Measurements from ENCODE around the gene KCTD1.

The KCTD1 gene

GRCh38 chr18:26510337-26510736, 38.0 kb downstream of the KCTD1 start:
- ChIA-PET CTCF (interaction anchor here (1.3 to 1.6 kb wide), 2 partner anchors 11 to 42 kb away, joined by 3 to 4 read pairs; no protein-coding TSS in a partner anchor), POLR2A (no interaction called here)
- TF ChIP-seq ZNF384 (IDR thresholded peaks at IDR 0.05) (no peak), HDGF (IDR thresholded peaks at IDR 0.05; ENCODE audit: borderline replicate concordance) (no peak), FOXK2 (IDR thresholded peaks at IDR 0.05) (no peak), PKNOX1 (IDR thresholded peaks at IDR 0.05) (no peak), TARDBP (IDR thresholded peaks at IDR 0.05) (no peak), ELF4 (IDR thresholded peaks at IDR 0.05) (no peak), SP1 (IDR thresholded peaks at IDR 0.05) (no peak), ARNT (IDR thresholded peaks at IDR 0.05) (no peak), LEF1 (IDR thresholded peaks at IDR 0.05; ENCODE audit: borderline replicate concordance) (no peak), NFRKB (IDR thresholded peaks at IDR 0.05) (no peak), CTBP1 (IDR thresholded peaks at IDR 0.05; ENCODE audit: borderline replicate concordance) (no peak), SUZ12 (IDR thresholded peaks at IDR 0.05) (no peak), FOXM1 (IDR thresholded peaks at IDR 0.05; ENCODE audit: borderline replicate concordance) (no peak), FOXA1 (IDR thresholded peaks at IDR 0.05) (no peak), BHLHE40 (IDR thresholded peaks at IDR 0.05; ENCODE audit: borderline replicate concordance) (no peak), L3MBTL2 (conservative IDR thresholded peaks at IDR 0.05) (no peak)
- DNase-seq (ENCODE audit: extremely low spot score): no peak

- POLR2A ChIA-PET: no interaction called here
- no peak for TF ChIP-seq L3MBTL2 (conservative IDR thresholded peaks at IDR 0.05)
- TF ChIP-seq SUZ12 (IDR thresholded peaks at IDR 0.05): no peak
- CTCF ChIA-PET: interaction anchor here (0.6 kb wide), 1 partner anchor 49 kb away, joined by 3 read pairs; no protein-coding TSS in a partner anchor
- DNase-seq (ENCODE audit: extremely low spot score): no peak
Measured at GRCh38 chr18:26506012-26506411, 42.3 kb downstream of the KCTD1 start.

- DNase-seq (ENCODE audit: extremely low spot score): no peak
- no peak for TF ChIP-seq SUZ12 (IDR thresholded peaks at IDR 0.05)
- no peak for TF ChIP-seq BHLHE40 (IDR thresholded peaks at IDR 0.05; ENCODE audit: borderline replicate concordance)
- TF ChIP-seq NFRKB (IDR thresholded peaks at IDR 0.05): no peak
- no peak for TF ChIP-seq FOXK2 (IDR thresholded peaks at IDR 0.05)
- TF ChIP-seq PKNOX1 (IDR thresholded peaks at IDR 0.05): no peak
- no peak for TF ChIP-seq TARDBP (IDR thresholded peaks at IDR 0.05)
- no peak for TF ChIP-seq ARNT (IDR thresholded peaks at IDR 0.05)
- no peak for TF ChIP-seq HDGF (IDR thresholded peaks at IDR 0.05; ENCODE audit: borderline replicate concordance)
- no peak for TF ChIP-seq FOXM1 (IDR thresholded peaks at IDR 0.05; ENCODE audit: borderline replicate concordance)
- no peak for TF ChIP-seq L3MBTL2 (conservative IDR thresholded peaks at IDR 0.05)
- TF ChIP-seq ZNF384 (IDR thresholded peaks at IDR 0.05): no peak
- TF ChIP-seq CTBP1 (IDR thresholded peaks at IDR 0.05; ENCODE audit: borderline replicate concordance): no peak
- no peak for TF ChIP-seq SP1 (IDR thresholded peaks at IDR 0.05)
- no peak for TF ChIP-seq FOXA1 (IDR thresholded peaks at IDR 0.05)
- ChIA-PET CTCF (no interaction called here), POLR2A (no interaction called here)
Measured at GRCh38 chr18:26504831-26505230, 43.5 kb downstream of the KCTD1 start.

GRCh38 chr18:26503382-26503781, 45.0 kb downstream of the KCTD1 start:
- ChIA-PET CTCF (no interaction called here), POLR2A (no interaction called here)
- no peak for TF ChIP-seq LEF1 (IDR thresholded peaks at IDR 0.05; ENCODE audit: borderline replicate concordance)
- no peak for TF ChIP-seq CTBP1 (IDR thresholded peaks at IDR 0.05; ENCODE audit: borderline replicate concordance)
- TF ChIP-seq ARNT (IDR thresholded peaks at IDR 0.05): no peak
- TF ChIP-seq HDGF (IDR thresholded peaks at IDR 0.05; ENCODE audit: borderline replicate concordance): no peak
- TF ChIP-seq PKNOX1 (IDR thresholded peaks at IDR 0.05): no peak
- TF ChIP-seq FOXK2 (IDR thresholded peaks at IDR 0.05): no peak
- no peak for TF ChIP-seq L3MBTL2 (conservative IDR thresholded peaks at IDR 0.05)
- no peak for TF ChIP-seq ELF4 (IDR thresholded peaks at IDR 0.05)
- no peak for TF ChIP-seq SP1 (IDR thresholded peaks at IDR 0.05)
- no peak for DNase-seq (ENCODE audit: extremely low spot score)

- TF ChIP-seq TARDBP (IDR thresholded peaks at IDR 0.05) (no peak), SUZ12 (IDR thresholded peaks at IDR 0.05) (no peak), FOXK2 (IDR thresholded peaks at IDR 0.05) (no peak), ARNT (IDR thresholded peaks at IDR 0.05) (no peak), HDGF (IDR thresholded peaks at IDR 0.05; ENCODE audit: borderline replicate concordance) (no peak), PKNOX1 (IDR thresholded peaks at IDR 0.05) (no peak), BHLHE40 (IDR thresholded peaks at IDR 0.05; ENCODE audit: borderline replicate concordance) (no peak), LEF1 (IDR thresholded peaks at IDR 0.05; ENCODE audit: borderline replicate concordance) (no peak), ELF4 (IDR thresholded peaks at IDR 0.05) (no peak), FOXA1 (IDR thresholded peaks at IDR 0.05) (no peak), ZNF384 (IDR thresholded peaks at IDR 0.05) (no peak), L3MBTL2 (conservative IDR thresholded peaks at IDR 0.05) (no peak), NFRKB (IDR thresholded peaks at IDR 0.05) (no peak)
- no peak for DNase-seq (ENCODE audit: extremely low spot score)
- ChIA-PET POLR2A (no interaction called here), CTCF (no interaction called here)
Measured at GRCh38 chr18:26502823-26503222, 45.5 kb downstream of the KCTD1 start.

- no peak for DNase-seq (ENCODE audit: extremely low spot score)
- ChIA-PET CTCF (no interaction called here), POLR2A (no interaction called here)
- TF ChIP-seq FOXM1 (IDR thresholded peaks at IDR 0.05; ENCODE audit: borderline replicate concordance): no peak
- TF ChIP-seq PKNOX1 (IDR thresholded peaks at IDR 0.05): no peak
- no peak for TF ChIP-seq ZNF384 (IDR thresholded peaks at IDR 0.05)
- TF ChIP-seq NFRKB (IDR thresholded peaks at IDR 0.05): no peak
- TF ChIP-seq FOXA1 (IDR thresholded peaks at IDR 0.05): no peak
- no peak for TF ChIP-seq SUZ12 (IDR thresholded peaks at IDR 0.05)
- TF ChIP-seq SP1 (IDR thresholded peaks at IDR 0.05): no peak
- TF ChIP-seq ARNT (IDR thresholded peaks at IDR 0.05): no peak
- TF ChIP-seq L3MBTL2 (conservative IDR thresholded peaks at IDR 0.05): no peak
- no peak for TF ChIP-seq BHLHE40 (IDR thresholded peaks at IDR 0.05; ENCODE audit: borderline replicate concordance)
- no peak for TF ChIP-seq CTBP1 (IDR thresholded peaks at IDR 0.05; ENCODE audit: borderline replicate concordance)
- no peak for TF ChIP-seq LEF1 (IDR thresholded peaks at IDR 0.05; ENCODE audit: borderline replicate concordance)
- TF ChIP-seq FOXK2 (IDR thresholded peaks at IDR 0.05): no peak
- TF ChIP-seq HDGF (IDR thresholded peaks at IDR 0.05; ENCODE audit: borderline replicate concordance): no peak
- no peak for TF ChIP-seq TARDBP (IDR thresholded peaks at IDR 0.05)
- TF ChIP-seq ELF4 (IDR thresholded peaks at IDR 0.05): no peak
Measured at GRCh38 chr18:26497866-26498265, 50.5 kb downstream of the KCTD1 start.
